Naive thymus-derived CD4-positive, alpha-beta T cell (primary cell): Measurements from ENCODE around the gene SUPT4H1. TPM values are rescaled to one million over a fixed set of nuclear protein-coding genes. Genes with fewer than 3 reads are reported as not detected.

Source experiments
- ATAC-seq: fragments of 150-1000 bp; cut with Tn5 transposase; 2 replicates; pipeline ENCODE4 v1.10.0; 2021; ENCODE audit warnings: mild to moderate bottlenecking, moderate library complexity
- CTCF ChIA-PET: fragments of 350-600 bp; sonication (Branson Sonifier 250); formaldehyde crosslinking; loops from one replicate; lab custom pipeline; 2021; ENCODE audit warnings: antibody characterized with exemption; lab: Charles Lee
- POLR2A ChIA-PET: fragments of 350-600 bp; sonication (Branson Sonifier 250); formaldehyde crosslinking; loops from one replicate; lab custom pipeline; 2021; ENCODE audit warnings: antibody characterized with exemption, inconsistent platforms; lab: Charles Lee
- DNase-seq, 9 donors: peaks; one replicate each; pipeline versions ENCODE4 v3.0.0 to v3.0.0-alpha.2; 2020 to 2022; ENCODE audit warnings: mixed read lengths in 1 of 9
- H3K27ac ChIP-seq: one replicate; pipeline ENCODE4 v1.7.0; 2013; ENCODE audit warnings: mild to moderate bottlenecking, low read depth, low read length, moderate library complexity
- H3K27me3 ChIP-seq, 2 donors: one replicate each; pipeline ENCODE4 v1.7.0; 2013; ENCODE audit warnings: low read length in 2 of 2, mild to moderate bottlenecking in 2 of 2, moderate library complexity in 2 of 2; ENCODE audit not compliant: control insufficient read depth in 2 of 2, insufficient read depth in 2 of 2
- H3K36me3 ChIP-seq, 3 experiments: 1 replicate in 2 of 3; 2 replicates in 1 of 3; pipeline ENCODE4 v1.7.0; 2013; ENCODE audit warnings: low read length in 3 of 3, mild to moderate bottlenecking in 3 of 3, moderate library complexity in 1 of 3; ENCODE audit not compliant: insufficient read depth in 3 of 3, control insufficient read depth in 2 of 3
- H3K4me1 ChIP-seq, 2 donors: one replicate each; pipeline ENCODE4 v1.7.0; 2013; ENCODE audit warnings: low read length in 2 of 2, mild to moderate bottlenecking in 2 of 2, moderate library complexity in 1 of 2; ENCODE audit not compliant: control insufficient read depth in 2 of 2, insufficient read depth in 2 of 2
- H3K4me3 ChIP-seq: 2 replicates; pipeline ENCODE4 v1.7.0; 2013; ENCODE audit warnings: mild to moderate bottlenecking, low read length
- H3K9me3 ChIP-seq, 3 experiments: 1 replicate in 2 of 3; 2 replicates in 1 of 3; pipeline ENCODE4 v1.7.0; 2013; ENCODE audit warnings: low read length in 3 of 3; ENCODE audit not compliant: control insufficient read depth in 2 of 3
- H3K27ac Mint-ChIP-seq, 9 donors: one replicate each; pipeline ENCODE4 v1.8.0; 2020 to 2022; ENCODE audit warnings: mixed read lengths in 9 of 9, mild to moderate bottlenecking in 8 of 9, moderate library complexity in 5 of 9, inconsistent platforms in 2 of 9
- H3K27me3 Mint-ChIP-seq, 5 donors: one replicate each; pipeline ENCODE4 v1.8.0; 2021 to 2022; ENCODE audit warnings: mixed read lengths in 5 of 5, mild to moderate bottlenecking in 1 of 5
- H3K36me3 Mint-ChIP-seq, 5 donors: one replicate each; pipeline ENCODE4 v1.8.0; 2020 to 2022; ENCODE audit warnings: mixed read lengths in 5 of 5, mild to moderate bottlenecking in 3 of 5, inconsistent platforms in 1 of 5
- H3K4me1 Mint-ChIP-seq, 7 donors: one replicate each; pipeline ENCODE4 v1.8.0; 2020 to 2022; ENCODE audit warnings: mixed read lengths in 7 of 7, mild to moderate bottlenecking in 3 of 7, inconsistent platforms in 1 of 7
- H3K4me3 Mint-ChIP-seq, 10 donors: one replicate each; pipeline ENCODE4 v1.8.0; 2020 to 2022; ENCODE audit warnings: mild to moderate bottlenecking in 10 of 10, mixed read lengths in 10 of 10, moderate library complexity in 6 of 10, inconsistent platforms in 2 of 10
- H3K9me3 Mint-ChIP-seq, 11 donors: one replicate each; pipeline ENCODE4 v1.8.0; 2020 to 2022; ENCODE audit warnings: mixed read lengths in 11 of 11, mild to moderate bottlenecking in 4 of 11, inconsistent platforms in 1 of 11, moderate library complexity in 1 of 11
- intact Hi-C, 2 donors: fragments of 100-400 bp; cut with micrococcal nuclease; formaldehyde crosslinking; loops; one replicate each; pipeline ENCODE4 v1.15.1; 2023
- polyA plus RNA-seq, 2 donors: library from polyadenylated mRNA; unstranded; fragments of 300-500 nt; fragmentation: Illumina TruSeq; gene quantifications; one replicate each; pipeline ENCODE4 v1.2.3, GENCODE V29; 2021
- total RNA-seq, 6 experiments: library from RNA in 5 of 6; stranded (reverse) in 5 of 6; gene quantifications; 1 replicate in 5 of 6; 2 replicates in 1 of 6; pipeline ENCODE4 v1.2.3 and lab custom pipeline; 2021 to 2026

Gene SUPT4H1
- total and polyA plus RNA-seq, 7 experiments from 2014 or later = 36.0 to 91.7 (median 66.8) TPM

- no peak overlapping the region for H3K4me3 ChIP-seq
- DNase-seq (no peak), ATAC-seq (no peak)
- H3K4me1 ChIP-seq = peaks cover 12 to 14% of the 10 kb centered on the region in 2 donors
- intact Hi-C loops = no loop called here
- peaks cover 0 to 23% (median 11%) of the 10 kb centered on the region in 5 donors for H3K36me3 Mint-ChIP-seq
- H3K4me3 Mint-ChIP-seq = peak overlapping the region in 1 of 10 donors; percentile 22
- H3K36me3 ChIP-seq = peaks cover 0 to 8% (median 0%) of the 10 kb centered on the region in 3 experiments
- peaks cover 24 to 40% (median 37%) of the 10 kb centered on the region in 7 donors for H3K4me1 Mint-ChIP-seq
- H3K9me3 Mint-ChIP-seq = peaks cover 0 to 2% (median 0%) of the 10 kb centered on the region in 11 donors
- no peaks in the 10 kb centered on the region for H3K27me3 Mint-ChIP-seq
- ChIA-PET POLR2A (interaction anchor here (0.5 to 16.4 kb wide), 5 partner anchors 17 to 275 kb away, joined by 3 to 521 read pairs (median 5); no protein-coding TSS in a partner anchor), CTCF (interaction anchor here (0.8 to 1.4 kb wide), 3 partner anchors 12 to 39 kb away, joined by 3 to 4 read pairs (median 4); no protein-coding TSS in a partner anchor)
- no peaks in the 10 kb centered on the region for H3K9me3 ChIP-seq
- peak overlapping the region in 5 of 9 donors; percentile 1 to 74 (median 53) for H3K27ac Mint-ChIP-seq
- no peak overlapping the region for H3K27ac ChIP-seq
- no peaks in the 10 kb centered on the region for H3K27me3 ChIP-seq
Observed at GRCh38 chr17:58356231-58356630, 4.2 kb upstream of the SUPT4H1 start.

GRCh38 chr17:58354541-58355216 is 2.7 kb upstream of the SUPT4H1 start:
- peaks cover 2 to 28% (median 12%) of the 10 kb centered on the region in 5 donors for H3K36me3 Mint-ChIP-seq
- peaks cover 16 to 19% of the 10 kb centered on the region in 2 donors for H3K4me1 ChIP-seq
- no peak overlapping the region for H3K4me3 ChIP-seq
- peaks cover 0 to 2% (median 0%) of the 10 kb centered on the region in 11 donors for H3K9me3 Mint-ChIP-seq
- no peaks in the 10 kb centered on the region for H3K27me3 ChIP-seq
- intact Hi-C loops = no loop called here
- peaks cover 30 to 49% (median 43%) of the 10 kb centered on the region in 7 donors for H3K4me1 Mint-ChIP-seq
- CTCF ChIA-PET = interaction anchor here (0.9 to 1.5 kb wide), 3 partner anchors 9 to 105 kb away, joined by 3 read pairs; no protein-coding TSS in a partner anchor
- DNase-seq (no peak), ATAC-seq (no peak)
- no peak overlapping the region for H3K27ac ChIP-seq
- peak overlapping the region in 8 of 9 donors; percentile 53 to 99 (median 74) for H3K27ac Mint-ChIP-seq
- H3K4me3 Mint-ChIP-seq = no peak overlapping the region
- peaks cover 2 to 11% (median 3%) of the 10 kb centered on the region in 3 experiments for H3K36me3 ChIP-seq
- POLR2A ChIA-PET = interaction anchor here (0.8 to 16.4 kb wide), 10 partner anchors 9 to 157 kb away, joined by 3 to 521 read pairs (median 4); partner anchors contain the start of genes RNF43 and TSPOAP1
- no peaks in the 10 kb centered on the region for H3K9me3 ChIP-seq
- H3K27me3 Mint-ChIP-seq = no peaks in the 10 kb centered on the region

- ChIA-PET POLR2A (interaction anchor here (1.5 to 16.4 kb wide), 10 partner anchors 9 to 278 kb away, joined by 4 to 521 read pairs (median 10); partner anchors contain the start of genes RNF43 and TSPOAP1), CTCF (interaction anchor here (0.9 to 3.0 kb wide), 3 partner anchors 8 to 36 kb away, joined by 4 to 24 read pairs (median 5); no protein-coding TSS in a partner anchor)
- Mint-ChIP-seq H3K9me3 (peaks cover 0 to 4% (median 0%) of the 10 kb centered on the region in 11 donors), H3K27ac (peak overlapping the region; percentile 89 to 99 (median 97)), H3K4me3 (peak overlapping the region; percentile 97 to 100 (median 99)), H3K36me3 (peaks cover 10 to 39% (median 21%) of the 10 kb centered on the region in 5 donors), H3K4me1 (peaks cover 35 to 62% (median 55%) of the 10 kb centered on the region in 7 donors), H3K27me3 (no peaks in the 10 kb centered on the region)
- H3K27ac ChIP-seq = peak overlapping the region; percentile 85
- H3K4me3 ChIP-seq = peak overlapping the region; percentile 95
- peaks cover 10 to 20% (median 15%) of the 10 kb centered on the region in 3 experiments for H3K36me3 ChIP-seq
- no peaks in the 10 kb centered on the region for H3K27me3 ChIP-seq
- peaks cover 16 to 25% of the 10 kb centered on the region in 2 donors for H3K4me1 ChIP-seq
- intact Hi-C loops = loop anchor here (2.0 kb wide), 6 partner anchors 15 to 135 kb away; partner anchors contain the start of genes MKS1 (in 1 of the 2) and TSPOAP1 (in 1 of the 2)
- H3K9me3 ChIP-seq = no peaks in the 10 kb centered on the region
- ATAC-seq (no peak), DNase-seq (no peak)
Observed at GRCh38 chr17:58353389-58353825, 1.4 kb upstream of the SUPT4H1 start.

- peaks cover 0 to 4% (median 0%) of the 10 kb centered on the region in 11 donors for H3K9me3 Mint-ChIP-seq
- Histone ChIP-seq H3K27me3 (no peaks in the 10 kb centered on the region), H3K4me1 (peaks cover 16 to 31% of the 10 kb centered on the region in 2 donors), H3K9me3 (no peaks in the 10 kb centered on the region), H3K27ac (peak overlapping the region; percentile 85), H3K36me3 (peaks cover 12 to 25% (median 21%) of the 10 kb centered on the region in 3 experiments), H3K4me3 (peak overlapping the region; percentile 95)
- intact Hi-C loops = loop anchor here (1.0 to 2.0 kb wide), 13 partner anchors 8 to 345 kb away; partner anchors contain the start of genes MKS1 (in 1 of the 2), MTMR4 (in 1 of the 2), RNF43 (in 1 of the 2) and SRSF1 (in 1 of the 2)
- H3K27me3 Mint-ChIP-seq = no peaks in the 10 kb centered on the region
- peaks cover 12 to 44% (median 24%) of the 10 kb centered on the region in 5 donors for H3K36me3 Mint-ChIP-seq
- peak overlapping the region; percentile 97 to 100 (median 99) for H3K4me3 Mint-ChIP-seq
- ATAC-seq (no peak), DNase-seq (peak in 2 of 9 donors; percentile 21 to 27)
- POLR2A ChIA-PET = interaction anchor here (1.0 to 16.4 kb wide), 19 partner anchors 10 to 279 kb away, joined by 3 to 521 read pairs (median 6); partner anchors contain the start of genes RNF43 and TSPOAP1
- CTCF ChIA-PET = interaction anchor here (0.9 to 3.0 kb wide), 11 partner anchors 9 to 653 kb away, joined by 3 to 24 read pairs (median 4); partner anchors contain the start of gene RNF43
- peak overlapping the region; percentile 89 to 99 (median 97) for H3K27ac Mint-ChIP-seq
- peaks cover 38 to 68% (median 61%) of the 10 kb centered on the region in 7 donors for H3K4me1 Mint-ChIP-seq
Observed at GRCh38 chr17:58352596-58353388, 791 bp upstream of the SUPT4H1 start.

GRCh38 chr17:58351182-58351581 is 819 bp downstream of the SUPT4H1 start:
- H3K36me3 Mint-ChIP-seq = peaks cover 18 to 59% (median 34%) of the 10 kb centered on the region in 5 donors
- H3K9me3 Mint-ChIP-seq = peaks cover 0 to 4% (median 0%) of the 10 kb centered on the region in 11 donors
- peak overlapping the region; percentile 93 to 99 (median 98) for H3K27ac Mint-ChIP-seq
- Histone ChIP-seq H3K4me3 (peak overlapping the region; percentile 95), H3K27me3 (no peaks in the 10 kb centered on the region), H3K27ac (peak overlapping the region; percentile 85), H3K9me3 (no peaks in the 10 kb centered on the region), H3K36me3 (peaks cover 22 to 41% (median 33%) of the 10 kb centered on the region in 3 experiments), H3K4me1 (peaks cover 23 to 33% of the 10 kb centered on the region in 2 donors)
- ChIA-PET CTCF (interaction anchor here (1.0 to 3.0 kb wide), 7 partner anchors 12 to 654 kb away, joined by 3 to 24 read pairs (median 8); partner anchors contain the start of gene RNF43), POLR2A (interaction anchor here (0.6 to 16.4 kb wide), 16 partner anchors 12 to 167 kb away, joined by 3 to 521 read pairs (median 6); partner anchors contain the start of genes RNF43 and TSPOAP1)
- DNase-seq (no peak), ATAC-seq (no peak)
- intact Hi-C loops = no loop called here
- peak overlapping the region; percentile 97 to 100 (median 99) for H3K4me3 Mint-ChIP-seq
- no peaks in the 10 kb centered on the region for H3K27me3 Mint-ChIP-seq
- peaks cover 40 to 82% (median 74%) of the 10 kb centered on the region in 7 donors for H3K4me1 Mint-ChIP-seq
